Tibial artery (tissue), 4 donors: ENCODE results near the gene KLF16.

ENCODE experiments used
- DNase-seq, 2 donors: peaks; one replicate each; pipeline ENCODE4 v3.0.0-alpha.2; 2019
- H3K27ac ChIP-seq, 2 donors: fragments of 200-600 bp; sonication (generic) in 1 of 2; 1 replicate in 1 of 2; 2 replicates in 1 of 2; pipeline ENCODE4 v1.5.1; 2018 to 2019; ENCODE audit warnings: mild to moderate bottlenecking in 1 of 2
- H3K27me3 ChIP-seq, 2 donors: fragments of 200-600 bp; sonication (generic) in 1 of 2; one replicate each; pipeline versions ENCODE4 v1.5.1 to v1.6.0; 2016 to 2019
- H3K36me3 ChIP-seq, 3 donors: fragments of 200-600 bp; sonication (generic) in 2 of 3; one replicate each; pipeline ENCODE4 v1.5.1; 2016 to 2019; ENCODE audit warnings: mild to moderate bottlenecking in 2 of 3
- H3K4me1 ChIP-seq, 4 donors: fragments of 200-600 bp; sonication (generic) in 2 of 4; 1 replicate in 3 of 4; 2 replicates in 1 of 4; pipeline ENCODE4 v1.5.1; 2016 to 2019
- H3K4me3 ChIP-seq, 2 donors: fragments of 200-600 bp; sonication (generic) in 1 of 2; 1 replicate in 1 of 2; 2 replicates in 1 of 2; pipeline ENCODE4 v1.5.1; 2018 to 2019; ENCODE audit warnings: mild to moderate bottlenecking in 2 of 2
- H3K9me3 ChIP-seq, 3 donors: fragments of 200-600 bp; sonication (generic) in 1 of 3; one replicate each; pipeline ENCODE4 v1.5.1; 2016 to 2019
- CTCF ChIP-seq, 2 experiments: fragments of 200-600 bp in 1 of 2; fragments of 450-650 bp in 1 of 2; IDR thresholded peaks; one replicate each; pipeline ENCODE4 v1.5.1; 2017 to 2019; ENCODE audit warnings: antibody characterized with exemption in 2 of 2, mild to moderate bottlenecking in 1 of 2, moderate library complexity in 1 of 2
- intact Hi-C: fragments of 100-400 bp; cut with DNase I; formaldehyde crosslinking; loops from one replicate; pipeline ENCODE4 v1.15.0; 2023; ENCODE audit warnings: low total_unique reads

KLF16 gene

GRCh38 chr19:1815605-1816529 is 47.5 kb downstream of the KLF16 start:
- Histone ChIP-seq H3K36me3 (peaks cover 54 to 65% (median 61%) of the 10 kb centered on the region in 3 donors), H3K4me3 (no peak overlapping the region), H3K27ac (no peak overlapping the region), H3K9me3 (no peaks in the 10 kb centered on the region), H3K27me3 (no peaks in the 10 kb centered on the region), H3K4me1 (peaks cover 0 to 28% (median 21%) of the 10 kb centered on the region in 4 donors)
- intact Hi-C loops, result no loop called here
- no peak for DNase-seq
- no peak for TF ChIP-seq CTCF (IDR thresholded peaks at IDR 0.05)

GRCh38 chr19:1814833-1815604 is 48.4 kb downstream of the KLF16 start:
- Histone ChIP-seq H3K9me3 (no peaks in the 10 kb centered on the region), H3K4me3 (no peak overlapping the region), H3K27me3 (no peaks in the 10 kb centered on the region), H3K27ac (no peak overlapping the region), H3K4me1 (peaks cover 0 to 28% (median 21%) of the 10 kb centered on the region in 4 donors), H3K36me3 (peaks cover 45 to 57% (median 52%) of the 10 kb centered on the region in 3 donors)
- DNase-seq, result no peak
- TF ChIP-seq CTCF (IDR thresholded peaks at IDR 0.05), result no peak
- intact Hi-C loops, result no loop called here

GRCh38 chr19:1814391-1814790 is 49.0 kb downstream of the KLF16 start:
- TF ChIP-seq CTCF (IDR thresholded peaks at IDR 0.05), result no peak
- H3K4me1 ChIP-seq, result peaks cover 0 to 28% (median 21%) of the 10 kb centered on the region in 4 donors
- H3K9me3 ChIP-seq, result no peaks in the 10 kb centered on the region
- peaks cover 39 to 51% (median 46%) of the 10 kb centered on the region in 3 donors for H3K36me3 ChIP-seq
- DNase-seq, result no peak
- H3K27me3 ChIP-seq, result no peaks in the 10 kb centered on the region
- H3K4me3 ChIP-seq, result no peak overlapping the region
- no peak overlapping the region for H3K27ac ChIP-seq
- intact Hi-C loops, result no loop called here

- H3K27me3 ChIP-seq, result no peaks in the 10 kb centered on the region
- H3K4me3 ChIP-seq, result peak overlapping the region; percentile 53 to 60
- TF ChIP-seq CTCF (IDR thresholded peaks at IDR 0.05), result no peak
- intact Hi-C loops, result no loop called here
- H3K9me3 ChIP-seq, result no peaks in the 10 kb centered on the region
- no peak for DNase-seq
- peaks cover 0 to 28% (median 21%) of the 10 kb centered on the region in 4 donors for H3K4me1 ChIP-seq
- peaks cover 30 to 42% (median 37%) of the 10 kb centered on the region in 3 donors for H3K36me3 ChIP-seq
- peak overlapping the region; percentile 29 to 73 for H3K27ac ChIP-seq
Measured at GRCh38 chr19:1813192-1814182, 49.9 kb downstream of the KLF16 start.
